HG02852 (cell line): ENCODE measurements around the gene EPHA10.
"Not testable (repeated sequence)": the region's sequence is repeated elsewhere in the genome, so short reads cannot be mapped to it uniquely, and the experiment has no call there.

ENCODE experiments used
- ATAC-seq: cut with Tn5 transposase; IDR thresholded peaks from one replicate; pipeline ENCODE4 v1.9.1; 2021; ENCODE audit warnings: mild to moderate bottlenecking, moderate library complexity; ENCODE audit not compliant: unreplicated experiment

Gene EPHA10

GRCh38 chr1:37738619-37739018 lies 26.3 kb downstream of the EPHA10 start:
- not testable (repeated sequence) for ATAC-seq

GRCh38 chr1:37737975-37738374 lies 26.9 kb downstream of the EPHA10 start:
- not testable (repeated sequence) for ATAC-seq

- ATAC-seq, result no peak
These were observed 30.0 kb downstream of the EPHA10 start for GRCh38 chr1:37734629-37735591.

GRCh38 chr1:37732111-37732780 lies 32.7 kb downstream of the EPHA10 start:
- no peak for ATAC-seq

- ATAC-seq, result no peak
These were observed 33.5 kb downstream of the EPHA10 start for GRCh38 chr1:37731312-37732019.

GRCh38 chr1:37730376-37730775 lies 34.5 kb downstream of the EPHA10 start:
- no peak for ATAC-seq

- no peak for ATAC-seq
These were observed 36.5 kb downstream of the EPHA10 start for GRCh38 chr1:37728416-37728815.

- ATAC-seq, result no peak
These were observed 38.0 kb downstream of the EPHA10 start for GRCh38 chr1:37726751-37727585.

GRCh38 chr1:37725851-37726613 lies 38.9 kb downstream of the EPHA10 start:
- ATAC-seq, result no peak

- no peak for ATAC-seq
These were observed 40.3 kb downstream of the EPHA10 start for GRCh38 chr1:37724575-37724974.

- ATAC-seq, result no peak
These were observed 41.4 kb downstream of the EPHA10 start for GRCh38 chr1:37723390-37724078.

GRCh38 chr1:37723072-37723389 lies 41.9 kb downstream of the EPHA10 start:
- ATAC-seq, result no peak

- ATAC-seq, result no peak
These were observed 42.5 kb downstream of the EPHA10 start for GRCh38 chr1:37722181-37723071.

- ATAC-seq, result no peak
These were observed 43.4 kb downstream of the EPHA10 start for GRCh38 chr1:37721565-37721964.

- ATAC-seq, result no peak
These were observed 44.4 kb downstream of the EPHA10 start for GRCh38 chr1:37720231-37721130.

- ATAC-seq, result no peak
These were observed 45.2 kb downstream of the EPHA10 start for GRCh38 chr1:37719572-37720195.
